Liver (tissue), 3 donors: ENCODE measurements around the gene PLCB1.

Experiments used
- FOXA1 ChIP-seq: IDR thresholded peaks from 2 replicates; pipeline ENCODE4 v1.6.1; 2016; ENCODE audit warnings: antibody characterized with exemption
- JUND ChIP-seq, 2 donors: IDR thresholded peaks; 2 replicates each; pipeline ENCODE4 v1.6.1; 2016; ENCODE audit warnings: antibody characterized with exemption in 2 of 2
- TAF1 ChIP-seq: conservative IDR thresholded peaks from 2 replicates; pipeline ENCODE4 v1.6.1; 2016; ENCODE audit warnings: antibody characterized with exemption, mild to moderate bottlenecking
- YY1 ChIP-seq: IDR thresholded peaks from 2 replicates; pipeline ENCODE4 v1.6.1; 2016; ENCODE audit warnings: antibody characterized with exemption, mild to moderate bottlenecking
- TF ChIP-seq, protein P1 (sequence below): fragments of 150-350 bp; IDR thresholded peaks from 2 replicates; pipeline ENCODE4 v1.5.1; 2017; ENCODE audit warnings: improper control_type of control experiment, low read depth, low read length; ENCODE audit not compliant: missing input control
- TF ChIP-seq, protein P2 (sequence below): IDR thresholded peaks from 2 replicates; pipeline ENCODE4 v1.6.1; 2016; ENCODE audit warnings: antibody characterized with exemption
- donor health status: healthy.
- donor health status: healthy.

DNA sequence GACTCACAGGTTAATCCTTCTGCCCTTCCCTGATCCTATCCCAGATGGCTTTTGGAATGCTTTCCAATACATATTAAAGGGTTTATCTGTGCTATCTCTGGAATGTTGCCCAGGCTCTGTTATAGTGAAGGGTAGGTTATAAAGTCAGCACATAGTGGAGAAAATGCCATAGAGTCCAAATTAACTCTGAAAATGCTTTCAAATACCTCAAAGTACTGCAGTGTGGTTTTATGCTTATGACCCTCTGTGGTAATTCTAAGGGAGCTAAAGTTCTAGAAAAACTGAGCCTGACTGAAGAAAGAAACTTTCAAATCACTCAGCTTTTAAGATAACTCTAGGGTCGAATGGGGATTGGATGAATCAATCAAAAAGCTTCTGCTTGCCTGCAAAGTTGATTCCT lies 159.8 kb downstream of the PLCB1 start:
- TF ChIP-seq, protein P1, sequence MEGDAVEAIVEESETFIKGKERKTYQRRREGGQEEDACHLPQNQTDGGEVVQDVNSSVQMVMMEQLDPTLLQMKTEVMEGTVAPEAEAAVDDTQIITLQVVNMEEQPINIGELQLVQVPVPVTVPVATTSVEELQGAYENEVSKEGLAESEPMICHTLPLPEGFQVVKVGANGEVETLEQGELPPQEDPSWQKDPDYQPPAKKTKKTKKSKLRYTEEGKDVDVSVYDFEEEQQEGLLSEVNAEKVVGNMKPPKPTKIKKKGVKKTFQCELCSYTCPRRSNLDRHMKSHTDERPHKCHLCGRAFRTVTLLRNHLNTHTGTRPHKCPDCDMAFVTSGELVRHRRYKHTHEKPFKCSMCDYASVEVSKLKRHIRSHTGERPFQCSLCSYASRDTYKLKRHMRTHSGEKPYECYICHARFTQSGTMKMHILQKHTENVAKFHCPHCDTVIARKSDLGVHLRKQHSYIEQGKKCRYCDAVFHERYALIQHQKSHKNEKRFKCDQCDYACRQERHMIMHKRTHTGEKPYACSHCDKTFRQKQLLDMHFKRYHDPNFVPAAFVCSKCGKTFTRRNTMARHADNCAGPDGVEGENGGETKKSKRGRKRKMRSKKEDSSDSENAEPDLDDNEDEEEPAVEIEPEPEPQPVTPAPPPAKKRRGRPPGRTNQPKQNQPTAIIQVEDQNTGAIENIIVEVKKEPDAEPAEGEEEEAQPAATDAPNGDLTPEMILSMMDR, result no peak
- TF ChIP-seq, protein P2, sequence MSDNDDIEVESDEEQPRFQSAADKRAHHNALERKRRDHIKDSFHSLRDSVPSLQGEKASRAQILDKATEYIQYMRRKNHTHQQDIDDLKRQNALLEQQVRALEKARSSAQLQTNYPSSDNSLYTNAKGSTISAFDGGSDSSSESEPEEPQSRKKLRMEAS, result no peak
- TF ChIP-seq JUND (IDR thresholded peaks at IDR 0.05), result no peak
- TF ChIP-seq TAF1, result no peak
- no peak for TF ChIP-seq YY1
- no peak for TF ChIP-seq FOXA1
